A549 treated with AZD9567 at 1 μM for 4 hours (cell line): ENCODE measurements around the gene EPHA3. TPM values are rescaled to one million over a fixed set of nuclear protein-coding genes. Genes with fewer than 3 reads are reported as not detected.

Experiments
- total RNA-seq: library from RNA; stranded (reverse); fragments of 200-300 nt; extraction: Qiagen RNA extraction; gene quantifications from 5 replicates; pipeline ENCODE4 v1.2.3, GENCODE V29; 2022; ENCODE audit not compliant: insufficient read depth

EPHA3 gene
- total RNA-seq: not detected in 5 replicates

GRCh38 chr3:89107461-89108290, at the start of gene EPHA3:
Gene EPHA3 (plus strand): TSS chr3:89107621. CDS start chr3:89107749, 128 bp downstream.

